HEK293 (cell line): Measurements from ENCODE around the gene CIC.

Experiments
- BCL11B ChIP-seq: fragments of 450-650 bp; formaldehyde crosslinking; IDR thresholded peaks from 2 replicates; pipeline ENCODE4 v1.5.1; 2016; ENCODE audit warnings: low read depth, missing biosample characterization, missing genetic modification characterization
- KLF1 ChIP-seq: fragments of 450-650 bp; formaldehyde crosslinking; IDR thresholded peaks from 2 replicates; pipeline ENCODE4 v1.5.1; 2016; ENCODE audit warnings: missing biosample characterization, missing genetic modification characterization
- ZBTB21 ChIP-seq: fragments of 450-650 bp; formaldehyde crosslinking; IDR thresholded peaks from 2 replicates; pipeline ENCODE4 v1.5.1; 2017; ENCODE audit warnings: missing biosample characterization, missing genetic modification characterization
- ZNF37A ChIP-seq: fragments of 450-650 bp; IDR thresholded peaks from 2 replicates; pipeline ENCODE4 v1.5.1; 2018; ENCODE audit warnings: missing biosample characterization, missing genetic modification characterization
- ZNF473 ChIP-seq: fragments of 450-650 bp; formaldehyde crosslinking; IDR thresholded peaks from 2 replicates; pipeline ENCODE4 v1.5.1; 2017; ENCODE audit warnings: missing biosample characterization, missing genetic modification characterization
- ZNF48 ChIP-seq: fragments of 450-650 bp; formaldehyde crosslinking; IDR thresholded peaks from 2 replicates; pipeline ENCODE4 v1.5.1; 2016; ENCODE audit warnings: missing biosample characterization, missing genetic modification characterization
- ZNF544 ChIP-seq: fragments of 450-650 bp; formaldehyde crosslinking; IDR thresholded peaks from 2 replicates; pipeline ENCODE4 v1.5.0; 2017; ENCODE audit warnings: missing biosample characterization, missing genetic modification characterization
- ZNF76 ChIP-seq: fragments of 450-650 bp; formaldehyde crosslinking; IDR thresholded peaks from 2 replicates; pipeline ENCODE4; 2016; ENCODE audit warnings: low read depth, missing biosample characterization, missing genetic modification characterization, borderline replicate concordance
- ZNF785 ChIP-seq: fragments of 450-650 bp; formaldehyde crosslinking; IDR thresholded peaks from 2 replicates; pipeline ENCODE4 v1.5.1; 2016; ENCODE audit warnings: missing biosample characterization, missing genetic modification characterization
- ZNF791 ChIP-seq: fragments of 450-650 bp; formaldehyde crosslinking; IDR thresholded peaks from 2 replicates; pipeline ENCODE4 v1.5.1; 2016; ENCODE audit warnings: missing biosample characterization, missing genetic modification characterization
- ZSCAN30 ChIP-seq: fragments of 450-650 bp; IDR thresholded peaks from 2 replicates; pipeline ENCODE4 v1.5.1; 2018; ENCODE audit warnings: missing biosample characterization, mild to moderate bottlenecking, missing genetic modification characterization, moderate library complexity
- TF ChIP-seq, protein P1 (sequence below): fragments of 450-650 bp; formaldehyde crosslinking; IDR thresholded peaks from 2 replicates; pipeline ENCODE4 v1.5.1; 2017; ENCODE audit warnings: missing biosample characterization, missing genetic modification characterization
- TF ChIP-seq, protein P2 (sequence below): fragments of 450-650 bp; formaldehyde crosslinking; IDR thresholded peaks from 2 replicates; pipeline ENCODE4 v1.5.1; 2016; ENCODE audit warnings: missing biosample characterization, missing genetic modification characterization
- TF ChIP-seq, protein P3 (sequence below): fragments of 450-650 bp; formaldehyde crosslinking; IDR thresholded peaks from 2 replicates; pipeline ENCODE4 v1.5.1; 2016; ENCODE audit warnings: missing biosample characterization, missing genetic modification characterization
- TF ChIP-seq, protein P4 (sequence below): fragments of 450-650 bp; formaldehyde crosslinking; IDR thresholded peaks from 2 replicates; pipeline ENCODE4 v1.5.1; 2016; ENCODE audit warnings: missing biosample characterization, missing genetic modification characterization
- TF ChIP-seq, protein P5 (sequence below): fragments of 450-650 bp; formaldehyde crosslinking; IDR thresholded peaks from 2 replicates; pipeline ENCODE4 v1.5.1; 2017; ENCODE audit warnings: missing biosample characterization, mild to moderate bottlenecking, missing genetic modification characterization, moderate library complexity
- TF ChIP-seq, protein P6 (sequence below): fragments of 450-650 bp; formaldehyde crosslinking; IDR thresholded peaks from 2 replicates; pipeline ENCODE4 v1.5.1; 2016; ENCODE audit warnings: missing biosample characterization, missing genetic modification characterization
- TF ChIP-seq, protein P7 (sequence below): fragments of 450-650 bp; formaldehyde crosslinking; IDR thresholded peaks from 2 replicates; pipeline ENCODE4 v1.5.1; 2016; ENCODE audit warnings: missing biosample characterization, missing genetic modification characterization
- TF ChIP-seq, protein P8 (sequence below): fragments of 450-650 bp; formaldehyde crosslinking; IDR thresholded peaks from 2 replicates; pipeline ENCODE4 v1.5.1; 2016; ENCODE audit warnings: missing biosample characterization, missing genetic modification characterization
- TF ChIP-seq, protein P9 (sequence below): fragments of 450-650 bp; formaldehyde crosslinking; conservative IDR thresholded peaks from 2 replicates; pipeline ENCODE4 v1.5.1; 2016; ENCODE audit warnings: low read depth, missing biosample characterization, missing genetic modification characterization
- TF ChIP-seq, protein P10 (sequence below): fragments of 450-650 bp; formaldehyde crosslinking; IDR thresholded peaks from 2 replicates; pipeline ENCODE4 v1.5.1; 2016; ENCODE audit warnings: missing biosample characterization, missing genetic modification characterization

The CIC gene

DNA sequence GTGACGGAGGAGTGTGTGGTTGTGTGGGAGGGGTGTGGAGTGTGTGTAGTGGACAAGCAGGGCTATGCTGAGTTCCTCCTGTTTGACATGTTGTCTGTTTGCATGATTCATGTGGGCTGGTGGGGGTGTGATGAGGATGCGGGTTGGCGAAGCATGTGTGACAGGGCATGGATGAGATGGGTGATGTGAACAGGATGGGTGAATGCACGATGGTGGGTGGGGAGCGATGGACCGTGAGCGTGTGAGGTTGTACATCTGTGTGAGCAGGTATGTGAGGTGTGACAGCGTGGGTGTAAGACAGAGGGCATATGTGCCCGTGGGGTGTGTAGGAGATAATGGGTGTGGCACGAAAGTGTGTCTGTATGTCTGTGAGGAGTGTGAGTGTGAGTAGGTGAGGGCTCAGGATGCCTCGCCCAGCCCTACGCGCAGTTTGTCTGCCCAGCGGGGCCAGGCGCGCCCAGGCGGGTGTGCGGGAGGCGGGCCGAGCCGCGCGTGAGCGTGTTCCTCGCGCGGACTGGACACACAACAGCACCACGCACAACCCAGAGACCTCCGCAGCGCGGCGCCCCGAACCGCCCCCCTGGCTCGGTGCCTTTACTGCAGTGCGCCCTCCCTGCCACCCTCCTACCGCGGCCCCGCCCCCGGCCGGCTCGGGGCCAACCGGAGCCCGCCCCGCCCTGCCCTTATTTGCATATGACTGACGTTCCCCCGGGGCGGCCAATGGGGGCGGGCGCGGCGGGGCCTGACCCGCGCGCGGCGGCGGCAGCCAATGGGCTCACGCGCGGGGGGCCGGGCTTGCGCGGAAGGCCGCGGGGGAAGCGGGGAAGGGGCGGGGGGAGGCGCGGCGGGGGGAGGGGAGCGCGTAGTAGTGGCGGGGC is 14.4 kb downstream of the CIC start (continued):
- TF ChIP-seq, protein P1, sequence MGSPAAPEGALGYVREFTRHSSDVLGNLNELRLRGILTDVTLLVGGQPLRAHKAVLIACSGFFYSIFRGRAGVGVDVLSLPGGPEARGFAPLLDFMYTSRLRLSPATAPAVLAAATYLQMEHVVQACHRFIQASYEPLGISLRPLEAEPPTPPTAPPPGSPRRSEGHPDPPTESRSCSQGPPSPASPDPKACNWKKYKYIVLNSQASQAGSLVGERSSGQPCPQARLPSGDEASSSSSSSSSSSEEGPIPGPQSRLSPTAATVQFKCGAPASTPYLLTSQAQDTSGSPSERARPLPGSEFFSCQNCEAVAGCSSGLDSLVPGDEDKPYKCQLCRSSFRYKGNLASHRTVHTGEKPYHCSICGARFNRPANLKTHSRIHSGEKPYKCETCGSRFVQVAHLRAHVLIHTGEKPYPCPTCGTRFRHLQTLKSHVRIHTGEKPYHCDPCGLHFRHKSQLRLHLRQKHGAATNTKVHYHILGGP (tag by site-specific recombination): no peak
- TF ChIP-seq, protein P2, sequence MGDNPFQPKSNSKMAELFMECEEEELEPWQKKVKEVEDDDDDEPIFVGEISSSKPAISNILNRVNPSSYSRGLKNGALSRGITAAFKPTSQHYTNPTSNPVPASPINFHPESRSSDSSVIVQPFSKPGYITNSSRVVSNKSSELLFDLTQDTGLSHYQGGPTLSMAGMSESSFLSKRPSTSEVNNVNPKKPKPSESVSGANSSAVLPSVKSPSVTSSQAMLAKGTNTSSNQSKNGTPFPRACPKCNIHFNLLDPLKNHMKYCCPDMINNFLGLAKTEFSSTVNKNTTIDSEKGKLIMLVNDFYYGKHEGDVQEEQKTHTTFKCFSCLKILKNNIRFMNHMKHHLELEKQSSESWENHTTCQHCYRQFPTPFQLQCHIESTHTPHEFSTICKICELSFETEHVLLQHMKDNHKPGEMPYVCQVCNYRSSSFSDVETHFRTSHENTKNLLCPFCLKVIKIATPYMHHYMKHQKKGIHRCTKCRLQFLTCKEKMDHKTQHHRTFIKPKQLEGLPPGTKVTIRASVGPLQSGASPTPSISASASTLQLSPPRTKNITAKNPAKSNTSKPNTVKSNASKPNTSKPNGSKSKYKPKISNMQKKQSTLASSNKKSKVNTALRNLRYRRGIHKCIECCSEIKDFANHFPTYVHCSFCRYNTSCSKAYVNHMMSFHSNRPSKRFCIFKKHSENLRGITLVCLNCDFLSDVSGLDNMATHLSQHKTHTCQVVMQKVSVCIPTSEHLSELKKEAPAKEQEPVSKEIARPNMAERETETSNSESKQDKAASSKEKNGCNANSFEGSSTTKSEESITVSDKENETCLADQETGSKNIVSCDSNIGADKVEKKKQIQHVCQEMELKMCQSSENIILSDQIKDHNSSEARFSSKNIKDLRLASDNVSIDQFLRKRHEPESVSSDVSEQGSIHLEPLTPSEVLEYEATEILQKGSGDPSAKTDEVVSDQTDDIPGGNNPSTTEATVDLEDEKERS (tag by site-specific recombination): peak; percentile 35; the same call in 1 of the 2 replicates
- TF ChIP-seq ZNF76 (tag by site-specific recombination) (peak; percentile 60), ZNF473 (no peak), KLF1 (tag by site-specific recombination) (peak; percentile 94), ZNF785 (tag by site-specific recombination) (peak; percentile 89), ZNF48 (tag by site-specific recombination) (no peak), ZBTB21 (peak; percentile 65; the same call in 1 of the 2 replicates), BCL11B (tag by site-specific recombination) (peak; percentile 68), ZNF544 (tag by site-specific recombination) (no peak), ZNF791 (peak; percentile 58), ZSCAN30 (no peak), ZNF37A (no peak)
- TF ChIP-seq, protein P3, sequence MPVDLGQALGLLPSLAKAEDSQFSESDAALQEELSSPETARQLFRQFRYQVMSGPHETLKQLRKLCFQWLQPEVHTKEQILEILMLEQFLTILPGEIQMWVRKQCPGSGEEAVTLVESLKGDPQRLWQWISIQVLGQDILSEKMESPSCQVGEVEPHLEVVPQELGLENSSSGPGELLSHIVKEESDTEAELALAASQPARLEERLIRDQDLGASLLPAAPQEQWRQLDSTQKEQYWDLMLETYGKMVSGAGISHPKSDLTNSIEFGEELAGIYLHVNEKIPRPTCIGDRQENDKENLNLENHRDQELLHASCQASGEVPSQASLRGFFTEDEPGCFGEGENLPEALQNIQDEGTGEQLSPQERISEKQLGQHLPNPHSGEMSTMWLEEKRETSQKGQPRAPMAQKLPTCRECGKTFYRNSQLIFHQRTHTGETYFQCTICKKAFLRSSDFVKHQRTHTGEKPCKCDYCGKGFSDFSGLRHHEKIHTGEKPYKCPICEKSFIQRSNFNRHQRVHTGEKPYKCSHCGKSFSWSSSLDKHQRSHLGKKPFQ: peak; percentile 97
- TF ChIP-seq, protein P4, sequence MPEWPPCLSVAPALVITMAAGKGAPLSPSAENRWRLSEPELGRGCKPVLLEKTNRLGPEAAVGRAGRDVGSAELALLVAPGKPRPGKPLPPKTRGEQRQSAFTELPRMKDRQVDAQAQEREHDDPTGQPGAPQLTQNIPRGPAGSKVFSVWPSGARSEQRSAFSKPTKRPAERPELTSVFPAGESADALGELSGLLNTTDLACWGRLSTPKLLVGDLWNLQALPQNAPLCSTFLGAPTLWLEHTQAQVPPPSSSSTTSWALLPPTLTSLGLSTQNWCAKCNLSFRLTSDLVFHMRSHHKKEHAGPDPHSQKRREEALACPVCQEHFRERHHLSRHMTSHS (tag by site-specific recombination): no peak
- TF ChIP-seq, protein P5, sequence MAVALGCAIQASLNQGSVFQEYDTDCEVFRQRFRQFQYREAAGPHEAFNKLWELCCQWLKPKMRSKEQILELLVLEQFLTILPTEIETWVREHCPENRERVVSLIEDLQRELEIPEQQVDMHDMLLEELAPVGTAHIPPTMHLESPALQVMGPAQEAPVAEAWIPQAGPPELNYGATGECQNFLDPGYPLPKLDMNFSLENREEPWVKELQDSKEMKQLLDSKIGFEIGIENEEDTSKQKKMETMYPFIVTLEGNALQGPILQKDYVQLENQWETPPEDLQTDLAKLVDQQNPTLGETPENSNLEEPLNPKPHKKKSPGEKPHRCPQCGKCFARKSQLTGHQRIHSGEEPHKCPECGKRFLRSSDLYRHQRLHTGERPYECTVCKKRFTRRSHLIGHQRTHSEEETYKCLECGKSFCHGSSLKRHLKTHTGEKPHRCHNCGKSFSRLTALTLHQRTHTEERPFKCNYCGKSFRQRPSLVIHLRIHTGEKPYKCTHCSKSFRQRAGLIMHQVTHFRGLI (tag by site-specific recombination): peak; percentile 90
- TF ChIP-seq, protein P6, sequence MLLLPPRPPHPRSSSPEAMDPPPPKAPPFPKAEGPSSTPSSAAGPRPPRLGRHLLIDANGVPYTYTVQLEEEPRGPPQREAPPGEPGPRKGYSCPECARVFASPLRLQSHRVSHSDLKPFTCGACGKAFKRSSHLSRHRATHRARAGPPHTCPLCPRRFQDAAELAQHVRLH (tag by site-specific recombination): peak; percentile 45
- TF ChIP-seq, protein P7, sequence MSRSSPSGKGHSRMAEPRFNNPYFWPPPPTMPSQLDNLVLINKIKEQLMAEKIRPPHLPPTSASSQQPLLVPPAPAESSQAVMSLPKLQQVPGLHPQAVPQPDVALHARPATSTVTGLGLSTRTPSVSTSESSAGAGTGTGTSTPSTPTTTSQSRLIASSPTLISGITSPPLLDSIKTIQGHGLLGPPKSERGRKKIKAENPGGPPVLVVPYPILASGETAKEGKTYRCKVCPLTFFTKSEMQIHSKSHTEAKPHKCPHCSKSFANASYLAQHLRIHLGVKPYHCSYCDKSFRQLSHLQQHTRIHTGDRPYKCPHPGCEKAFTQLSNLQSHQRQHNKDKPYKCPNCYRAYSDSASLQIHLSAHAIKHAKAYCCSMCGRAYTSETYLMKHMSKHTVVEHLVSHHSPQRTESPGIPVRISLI (tag by site-specific recombination): no peak
- TF ChIP-seq, protein P8, sequence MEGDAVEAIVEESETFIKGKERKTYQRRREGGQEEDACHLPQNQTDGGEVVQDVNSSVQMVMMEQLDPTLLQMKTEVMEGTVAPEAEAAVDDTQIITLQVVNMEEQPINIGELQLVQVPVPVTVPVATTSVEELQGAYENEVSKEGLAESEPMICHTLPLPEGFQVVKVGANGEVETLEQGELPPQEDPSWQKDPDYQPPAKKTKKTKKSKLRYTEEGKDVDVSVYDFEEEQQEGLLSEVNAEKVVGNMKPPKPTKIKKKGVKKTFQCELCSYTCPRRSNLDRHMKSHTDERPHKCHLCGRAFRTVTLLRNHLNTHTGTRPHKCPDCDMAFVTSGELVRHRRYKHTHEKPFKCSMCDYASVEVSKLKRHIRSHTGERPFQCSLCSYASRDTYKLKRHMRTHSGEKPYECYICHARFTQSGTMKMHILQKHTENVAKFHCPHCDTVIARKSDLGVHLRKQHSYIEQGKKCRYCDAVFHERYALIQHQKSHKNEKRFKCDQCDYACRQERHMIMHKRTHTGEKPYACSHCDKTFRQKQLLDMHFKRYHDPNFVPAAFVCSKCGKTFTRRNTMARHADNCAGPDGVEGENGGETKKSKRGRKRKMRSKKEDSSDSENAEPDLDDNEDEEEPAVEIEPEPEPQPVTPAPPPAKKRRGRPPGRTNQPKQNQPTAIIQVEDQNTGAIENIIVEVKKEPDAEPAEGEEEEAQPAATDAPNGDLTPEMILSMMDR (tag by site-specific recombination): peak; percentile 84
- TF ChIP-seq, protein P9, sequence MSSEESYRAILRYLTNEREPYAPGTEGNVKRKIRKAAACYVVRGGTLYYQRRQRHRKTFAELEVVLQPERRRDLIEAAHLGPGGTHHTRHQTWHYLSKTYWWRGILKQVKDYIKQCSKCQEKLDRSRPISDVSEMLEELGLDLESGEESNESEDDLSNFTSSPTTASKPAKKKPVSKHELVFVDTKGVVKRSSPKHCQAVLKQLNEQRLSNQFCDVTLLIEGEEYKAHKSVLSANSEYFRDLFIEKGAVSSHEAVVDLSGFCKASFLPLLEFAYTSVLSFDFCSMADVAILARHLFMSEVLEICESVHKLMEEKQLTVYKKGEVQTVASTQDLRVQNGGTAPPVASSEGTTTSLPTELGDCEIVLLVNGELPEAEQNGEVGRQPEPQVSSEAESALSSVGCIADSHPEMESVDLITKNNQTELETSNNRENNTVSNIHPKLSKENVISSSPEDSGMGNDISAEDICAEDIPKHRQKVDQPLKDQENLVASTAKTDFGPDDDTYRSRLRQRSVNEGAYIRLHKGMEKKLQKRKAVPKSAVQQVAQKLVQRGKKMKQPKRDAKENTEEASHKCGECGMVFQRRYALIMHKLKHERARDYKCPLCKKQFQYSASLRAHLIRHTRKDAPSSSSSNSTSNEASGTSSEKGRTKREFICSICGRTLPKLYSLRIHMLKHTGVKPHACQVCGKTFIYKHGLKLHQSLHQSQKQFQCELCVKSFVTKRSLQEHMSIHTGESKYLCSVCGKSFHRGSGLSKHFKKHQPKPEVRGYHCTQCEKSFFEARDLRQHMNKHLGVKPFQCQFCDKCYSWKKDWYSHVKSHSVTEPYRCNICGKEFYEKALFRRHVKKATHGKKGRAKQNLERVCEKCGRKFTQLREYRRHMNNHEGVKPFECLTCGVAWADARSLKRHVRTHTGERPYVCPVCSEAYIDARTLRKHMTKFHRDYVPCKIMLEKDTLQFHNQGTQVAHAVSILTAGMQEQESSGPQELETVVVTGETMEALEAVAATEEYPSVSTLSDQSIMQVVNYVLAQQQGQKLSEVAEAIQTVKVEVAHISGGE (tag by site-specific recombination): no peak
- TF ChIP-seq, protein P10, sequence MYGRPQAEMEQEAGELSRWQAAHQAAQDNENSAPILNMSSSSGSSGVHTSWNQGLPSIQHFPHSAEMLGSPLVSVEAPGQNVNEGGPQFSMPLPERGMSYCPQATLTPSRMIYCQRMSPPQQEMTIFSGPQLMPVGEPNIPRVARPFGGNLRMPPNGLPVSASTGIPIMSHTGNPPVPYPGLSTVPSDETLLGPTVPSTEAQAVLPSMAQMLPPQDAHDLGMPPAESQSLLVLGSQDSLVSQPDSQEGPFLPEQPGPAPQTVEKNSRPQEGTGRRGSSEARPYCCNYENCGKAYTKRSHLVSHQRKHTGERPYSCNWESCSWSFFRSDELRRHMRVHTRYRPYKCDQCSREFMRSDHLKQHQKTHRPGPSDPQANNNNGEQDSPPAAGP: peak; percentile 83; the same call in 1 of the 2 replicates
